Stimulated activated CD8-positive, alpha-beta memory T cell treated with anti-CD3 and anti-CD28 coated beads, Interleukin-2, amount 100 ng/mL, for 48 hours (primary cell): Measurements from ENCODE around the gene FOXA2.
A peak's percentile ranks its signal among the peaks of the same experiment; 100 is the strongest.
"Not testable (repeated sequence)": the region's sequence is repeated elsewhere in the genome, so short reads cannot be mapped to it uniquely, and the experiment has no call there.

ENCODE experiments used
- DNase-seq, 2 donors: peaks; one replicate each; pipeline ENCODE4 v3.0.0-alpha.2; 2020; ENCODE audit warnings: low read depth in 2 of 2

The FOXA2 gene

GRCh38 chr20:22584522-22584921 is at the start of gene FOXA2:
Gene FOXA2 (minus strand): TSS chr20:22584572. CDS start chr20:22584278, 294 bp downstream.
- no peak for DNase-seq

GRCh38 chr20:22630701-22631100 is 46.3 kb upstream of the FOXA2 start:
- no peak for DNase-seq

- DNase-seq = no peak
Measured at GRCh38 chr20:22629927-22630326, 45.6 kb upstream of the FOXA2 start.

- no peak for DNase-seq
Measured at GRCh38 chr20:22629447-22629846, 45.1 kb upstream of the FOXA2 start.

- DNase-seq = no peak
Measured at GRCh38 chr20:22626496-22626895, 42.1 kb upstream of the FOXA2 start.

GRCh38 chr20:22623211-22623610 is 38.8 kb upstream of the FOXA2 start:
- DNase-seq = no peak

GRCh38 chr20:22620342-22620741 is 36.0 kb upstream of the FOXA2 start:
- no peak for DNase-seq

GRCh38 chr20:22619806-22620205 is 35.4 kb upstream of the FOXA2 start:
- no peak for DNase-seq

GRCh38 chr20:22619272-22619671 is 34.9 kb upstream of the FOXA2 start:
- DNase-seq = no peak

GRCh38 chr20:22617160-22617559 is 32.8 kb upstream of the FOXA2 start:
- no peak for DNase-seq

GRCh38 chr20:22616551-22616950 is 32.2 kb upstream of the FOXA2 start:
- DNase-seq = no peak

- DNase-seq = no peak
Measured at GRCh38 chr20:22615425-22615824, 31.1 kb upstream of the FOXA2 start.

- no peak for DNase-seq
Measured at GRCh38 chr20:22611636-22612035, 27.3 kb upstream of the FOXA2 start.

GRCh38 chr20:22607695-22608094 is 23.3 kb upstream of the FOXA2 start:
- no peak for DNase-seq

GRCh38 chr20:22604815-22605214 is 20.4 kb upstream of the FOXA2 start:
- no peak for DNase-seq

- no peak for DNase-seq
Measured at GRCh38 chr20:22601361-22602141, 17.2 kb upstream of the FOXA2 start.

- DNase-seq = not testable (repeated sequence)
Measured at GRCh38 chr20:22599258-22599657, 14.9 kb upstream of the FOXA2 start.

GRCh38 chr20:22597303-22597702 is 12.9 kb upstream of the FOXA2 start:
- DNase-seq = no peak

- no peak for DNase-seq
Measured at GRCh38 chr20:22590662-22591061, 6.3 kb upstream of the FOXA2 start.

GRCh38 chr20:22586645-22587310 is 2.4 kb upstream of the FOXA2 start:
- DNase-seq = peak in 1 of 2 donors; percentile 5

- DNase-seq = no peak
Measured at GRCh38 chr20:22585786-22586493, 1.6 kb upstream of the FOXA2 start.

GRCh38 chr20:22584922-22585785 is 782 bp upstream of the FOXA2 start:
- DNase-seq = no peak
